OCI-M2 (cell line): ENCODE data around the gene ELF2.
"Not testable (repeated sequence)": the region's sequence is repeated elsewhere in the genome, so short reads cannot be mapped to it uniquely, and the experiment has no call there.

ENCODE experiments used
- DNase-seq: peaks from one replicate; lab custom pipeline; 2025; ENCODE audit not compliant: unreplicated experiment; lab: John Stamatoyannopoulos, UW

The ELF2 gene

GRCh38 chr4:139025841-139026240, 151.2 kb downstream of the ELF2 start:
- no peak for DNase-seq

GRCh38 chr4:139024686-139025085, 152.3 kb downstream of the ELF2 start:
- DNase-seq, result no peak

DNA sequence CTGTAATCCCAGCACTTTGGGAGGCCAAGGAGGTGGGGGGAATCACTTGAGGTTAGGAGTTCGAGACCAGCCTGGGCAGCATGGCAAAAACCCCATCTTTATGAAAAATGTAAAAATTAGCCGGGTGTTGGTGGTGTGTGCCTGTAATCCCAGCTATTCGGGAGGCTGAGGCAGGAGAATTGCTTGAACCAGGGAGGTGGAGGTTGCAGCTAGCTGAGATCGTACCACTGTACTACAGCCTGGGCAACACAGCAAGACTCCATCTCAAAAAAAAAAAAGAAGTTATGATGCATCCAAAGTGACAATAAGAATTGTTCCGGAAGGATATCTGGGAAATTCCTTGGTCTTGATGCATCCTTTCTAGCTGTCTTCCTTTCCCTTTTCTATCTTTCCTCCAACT, 154.2 kb downstream of the ELF2 start:
- no peak for DNase-seq

DNA sequence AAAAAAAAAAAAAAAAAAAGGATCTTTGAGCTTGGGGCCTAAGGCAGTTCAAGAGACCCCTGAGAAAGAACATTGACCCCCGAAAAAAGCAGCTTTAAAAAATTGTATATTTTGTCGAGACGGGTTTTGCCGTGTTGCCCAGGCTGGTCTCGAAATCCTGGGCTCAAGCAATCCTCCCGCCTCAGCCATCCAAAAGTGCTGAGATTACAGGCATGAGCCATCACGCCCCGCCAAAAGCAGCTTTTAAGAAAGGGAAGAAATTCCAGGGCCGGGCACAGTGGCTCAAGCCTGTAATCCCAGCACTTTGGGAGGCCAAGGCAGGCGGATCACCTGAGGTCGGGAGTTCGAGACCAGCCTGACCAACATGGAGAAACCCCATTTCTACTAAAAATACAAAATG, 155.9 kb downstream of the ELF2 start:
- DNase-seq, result not testable (repeated sequence)

GRCh38 chr4:139020384-139020783, 156.6 kb downstream of the ELF2 start:
- DNase-seq, result no peak

- DNase-seq, result no peak
Measured at GRCh38 chr4:139018971-139019758, 157.9 kb downstream of the ELF2 start.

- no peak for DNase-seq
Measured at GRCh38 chr4:139018501-139018900, 158.5 kb downstream of the ELF2 start.

GRCh38 chr4:139017861-139018260, 159.2 kb downstream of the ELF2 start:
- no peak for DNase-seq

DNA sequence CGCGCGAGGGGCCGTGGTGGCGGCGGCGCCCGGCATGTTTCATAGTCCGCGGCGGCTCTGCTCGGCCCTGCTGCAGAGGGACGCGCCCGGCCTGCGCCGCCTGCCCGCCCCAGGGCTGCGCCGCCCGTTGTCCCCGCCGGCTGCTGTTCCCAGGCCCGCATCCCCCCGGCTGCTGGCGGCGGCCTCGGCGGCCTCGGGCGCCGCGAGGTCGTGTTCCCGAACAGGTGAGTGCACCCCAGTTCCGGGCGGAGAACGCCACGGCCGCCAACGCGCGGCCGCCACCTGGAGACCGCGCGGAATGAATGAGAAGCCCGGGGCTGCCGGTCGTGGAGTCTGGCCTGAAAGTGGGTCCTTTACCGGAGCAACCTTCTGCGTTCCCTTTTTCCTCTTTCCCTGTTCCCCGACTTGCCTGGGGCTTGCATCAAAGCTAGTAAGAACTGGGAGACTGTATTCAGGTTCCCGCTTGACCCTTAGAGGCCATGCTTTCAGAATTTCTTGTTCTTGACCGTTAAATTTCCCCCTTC, 161.0 kb downstream of the ELF2 start:
- no peak for DNase-seq

DNA sequence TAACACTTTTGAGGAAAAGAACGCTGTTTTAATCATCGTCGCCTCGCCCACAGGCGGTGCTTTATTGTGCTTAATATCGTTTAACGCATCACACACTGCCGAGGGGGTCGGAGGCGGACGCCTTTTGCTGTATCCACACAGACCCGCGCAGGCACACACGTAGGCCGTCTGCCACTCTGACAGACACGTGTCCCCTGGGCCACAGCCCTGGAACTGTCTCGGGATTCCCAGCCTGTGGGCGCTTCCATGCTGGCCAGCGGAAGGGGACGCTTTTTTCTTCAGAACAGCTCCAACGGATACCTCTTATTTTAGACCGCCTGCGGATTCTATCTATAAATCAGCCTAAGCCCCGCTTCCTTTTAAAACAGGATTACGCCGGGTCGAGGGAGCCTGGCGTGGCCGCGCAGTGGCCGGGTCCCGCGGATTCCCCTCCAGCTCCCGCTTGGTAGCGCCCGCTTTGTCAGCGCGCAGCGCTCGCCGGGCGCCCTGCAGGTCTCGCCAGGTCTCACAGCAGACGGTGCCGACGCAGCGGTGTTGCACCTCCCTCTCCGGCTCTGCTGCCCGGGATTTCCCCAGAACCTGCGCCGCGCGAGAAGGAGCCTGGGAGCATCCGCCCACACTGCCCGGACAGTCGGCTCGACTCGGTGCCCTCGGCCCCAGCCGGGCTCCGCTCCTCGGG, 161.6 kb downstream of the ELF2 start, which contains the start of gene NOCT:
NOCT (plus strand) TSS at position 513 of the 679 bp plus-strand sequence. CDS start 201 bp downstream, outside the sequence.
- DNase-seq, result peak; percentile 72

DNA sequence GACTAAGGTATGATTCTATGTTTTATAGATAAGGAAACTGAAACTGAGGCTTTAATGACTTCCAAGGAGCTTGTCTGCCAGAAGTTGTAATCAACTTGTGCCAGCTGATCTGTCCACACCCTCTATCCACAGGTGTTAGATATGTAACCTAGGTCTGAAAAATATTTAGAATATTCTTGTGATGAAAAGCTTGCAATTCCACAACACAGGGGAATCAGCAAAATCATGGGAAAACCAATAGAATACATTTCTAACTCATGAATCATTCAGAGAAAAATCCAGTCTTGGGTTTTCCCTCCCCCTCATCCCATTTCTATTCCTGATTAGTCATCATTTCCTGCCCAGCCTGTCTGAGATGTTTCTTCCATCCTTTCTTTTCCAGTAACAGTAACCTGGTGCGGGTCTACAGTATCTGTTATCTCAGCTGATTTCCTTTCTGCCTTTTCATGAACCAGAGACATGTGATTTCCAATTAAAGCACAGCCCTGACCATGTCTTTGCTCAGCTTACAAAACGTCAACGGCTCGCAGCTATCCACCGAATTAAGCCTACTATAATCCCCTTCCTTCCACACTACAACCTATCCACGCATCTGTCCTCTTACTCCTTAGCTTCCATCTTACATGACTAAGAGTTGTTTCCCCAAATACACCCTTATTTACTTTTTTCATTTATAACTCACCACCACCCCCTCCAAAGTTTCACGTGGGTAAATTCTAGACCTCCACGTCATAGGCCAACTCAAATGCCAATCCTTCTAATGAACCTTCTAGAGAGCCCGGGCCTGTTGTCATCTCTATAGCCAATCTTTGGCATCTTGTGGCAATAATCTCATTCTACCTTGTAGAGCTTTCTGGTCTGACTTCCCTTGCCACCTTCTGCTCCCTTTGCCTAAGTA, 162.4 kb downstream of the ELF2 start:
- no peak for DNase-seq

GRCh38 chr4:139011225-139011950, 165.6 kb downstream of the ELF2 start:
- DNase-seq, result no peak

GRCh38 chr4:139009702-139010101, 167.3 kb downstream of the ELF2 start:
- DNase-seq, result no peak

DNA sequence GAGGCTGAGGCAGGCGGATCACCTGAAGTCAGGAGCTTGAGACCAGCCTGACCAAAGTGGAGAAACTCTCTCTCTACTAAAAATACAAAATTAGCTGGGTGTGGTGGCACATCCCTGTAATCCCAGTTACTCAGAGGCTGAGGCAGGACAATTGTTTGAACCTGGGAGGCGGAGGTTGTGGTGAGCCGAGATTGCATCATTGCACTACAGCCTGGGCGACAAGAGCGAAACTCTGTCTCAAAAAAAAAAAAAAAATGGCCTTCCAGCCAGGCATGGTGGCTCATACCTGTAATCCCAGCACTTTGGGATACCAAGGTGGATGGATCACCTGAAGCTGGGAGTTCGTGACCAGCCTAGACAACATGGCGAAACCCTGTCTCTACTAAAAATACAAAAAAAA, 168.7 kb downstream of the ELF2 start:
- not testable (repeated sequence) for DNase-seq

GRCh38 chr4:139007640-139008039, 169.4 kb downstream of the ELF2 start:
- no peak for DNase-seq
